GM23338 (cell line): Measurements from ENCODE around the gene COPZ1. TPM values are rescaled to one million over a fixed set of nuclear protein-coding genes. Genes with fewer than 3 reads are reported as not detected.

Source experiments
- ATAC-seq: fragments of 200-7000 bp; cut with Tn5 transposase; 3 replicates; pipeline ENCODE4 v1.9.1; 2020
- DNase-seq: peaks from one replicate; pipeline ENCODE4 v3.0.0-alpha.2; 2015; ENCODE audit warnings: low spot score
- H2AFZ ChIP-seq: fragments of 200-600 bp; sonication (generic); 2 replicates; pipeline ENCODE4 v1.8.0; 2016; ENCODE audit warnings: antibody characterized with exemption, mild to moderate bottlenecking, moderate library complexity
- H3F3A ChIP-seq: fragments of 200-600 bp; sonication (generic); replicated peaks from 2 replicates; pipeline ENCODE4 v1.8.0; 2017; ENCODE audit warnings: antibody characterized with exemption, mixed run types, low read depth
- H3K27ac ChIP-seq: fragments of 200-600 bp; sonication (generic); 2 replicates; pipeline ENCODE4 v1.6.1; 2016; ENCODE audit warnings: low read depth
- H3K27me3 ChIP-seq: fragments of 200-600 bp; sonication (generic); 2 replicates; pipeline ENCODE4 v1.8.0; 2016; ENCODE audit warnings: mild to moderate bottlenecking, mixed run types, moderate library complexity; ENCODE audit not compliant: insufficient read depth
- H3K36me3 ChIP-seq: fragments of 200-600 bp; sonication (generic); 2 replicates; pipeline ENCODE4 v1.8.0; 2016; ENCODE audit warnings: mild to moderate bottlenecking; ENCODE audit not compliant: insufficient read depth
- H3K4me1 ChIP-seq: fragments of 200-600 bp; sonication (generic); 2 replicates; pipeline ENCODE4 v1.8.0; 2016; ENCODE audit warnings: mild to moderate bottlenecking, moderate library complexity; ENCODE audit not compliant: insufficient read depth
- H3K4me2 ChIP-seq: fragments of 200-600 bp; sonication (generic); 2 replicates; pipeline ENCODE4 v1.7.1; 2017; ENCODE audit warnings: mixed run types
- H3K4me3 ChIP-seq: fragments of 200-600 bp; sonication (generic); 2 replicates; pipeline ENCODE4 v1.6.1; 2016; ENCODE audit warnings: mixed run types
- H3K79me2 ChIP-seq: fragments of 200-600 bp; sonication (generic); replicated peaks from 2 replicates; pipeline ENCODE4 v1.8.0; 2017; ENCODE audit warnings: mild to moderate bottlenecking; ENCODE audit not compliant: insufficient read depth
- H3K9me2 ChIP-seq: fragments of 200-600 bp; sonication (generic); 2 replicates; pipeline ENCODE4 v1.8.0; 2017; ENCODE audit not compliant: insufficient read depth
- H4K20me1 ChIP-seq: fragments of 200-600 bp; sonication (generic); replicated peaks from 2 replicates; pipeline ENCODE4 v1.8.0; 2017; ENCODE audit warnings: mild to moderate bottlenecking; ENCODE audit not compliant: insufficient read depth
- H3K27ac Mint-ChIP-seq: 2 replicates; pipeline ENCODE4 v1.8.0; 2020; ENCODE audit warnings: inconsistent platforms, mild to moderate bottlenecking, moderate library complexity, mixed read lengths
- H3K27me3 Mint-ChIP-seq: 3 replicates; pipeline ENCODE4 v1.8.0; 2022; ENCODE audit warnings: low read depth, mild to moderate bottlenecking, moderate library complexity, mixed read lengths, inconsistent platforms; ENCODE audit not compliant: insufficient read depth, poor library complexity
- H3K36me3 Mint-ChIP-seq: 3 replicates; pipeline ENCODE4 v1.8.0; 2021; ENCODE audit warnings: low read depth, mild to moderate bottlenecking, inconsistent platforms, moderate library complexity, mixed read lengths
- H3K4me1 Mint-ChIP-seq: 3 replicates; pipeline ENCODE4 v1.8.0; 2020; ENCODE audit warnings: mild to moderate bottlenecking, inconsistent platforms, mixed read lengths
- H3K4me3 Mint-ChIP-seq: 3 replicates; pipeline ENCODE4 v1.8.0; 2021; ENCODE audit warnings: moderate library complexity, mild to moderate bottlenecking, inconsistent platforms, mixed read lengths
- H3K9me3 Mint-ChIP-seq: 3 replicates; pipeline ENCODE4 v1.8.0; 2020; ENCODE audit warnings: moderate library complexity, mild to moderate bottlenecking, inconsistent platforms, mixed read lengths
- CREB1 ChIP-seq: fragments of 250-450 bp; sonication (Bioruptor Pico); IDR thresholded peaks from 2 replicates; pipeline ENCODE4 v1.5.0; 2020; ENCODE audit warnings: low read depth, mild to moderate bottlenecking, moderate library complexity
- ETS1 ChIP-seq: IDR thresholded peaks from 2 replicates; pipeline ENCODE4 v1.6.1; 2016; ENCODE audit warnings: antibody characterized with exemption
- EZH2 ChIP-seq: fragments of 200-600 bp; sonication (generic); IDR thresholded peaks from one replicate; pipeline ENCODE4 v1.8.0; 2017; ENCODE audit warnings: antibody characterized with exemption, mild to moderate bottlenecking, low read depth; ENCODE audit not compliant: unreplicated experiment
- EZH2phosphoT487 ChIP-seq: fragments of 200-600 bp; sonication (generic); IDR thresholded peaks from one replicate; pipeline ENCODE4 v1.8.1; 2018; ENCODE audit warnings: antibody characterized with exemption; ENCODE audit not compliant: unreplicated experiment
- REST ChIP-seq: IDR thresholded peaks from one replicate; pipeline ENCODE4 v1.6.1; 2018; ENCODE audit warnings: antibody characterized with exemption; ENCODE audit not compliant: unreplicated experiment
- STAT1 ChIP-seq: IDR thresholded peaks from one replicate; pipeline ENCODE4 v1.6.1; 2016; ENCODE audit warnings: antibody characterized with exemption; ENCODE audit not compliant: unreplicated experiment
- ZNF114 ChIP-seq: fragments of 250-450 bp; sonication (Bioruptor Pico); IDR thresholded peaks from 2 replicates; pipeline ENCODE4 v1.5.0; 2020; ENCODE audit warnings: mild to moderate bottlenecking, moderate library complexity
- ZNF331 ChIP-seq: fragments of 250-450 bp; sonication (Bioruptor Pico); IDR thresholded peaks from 2 replicates; pipeline ENCODE4 v1.5.0; 2020; ENCODE audit warnings: low read depth, mild to moderate bottlenecking, moderate library complexity
- polyA plus RNA-seq: library from polyadenylated mRNA; unstranded; fragments of >200 nt; fragmentation: Nextera tagmentation; extraction: Ambion mirVana; gene quantifications from 2 replicates; pipeline ENCODE4 v1.2.1, GENCODE V29; 2016
- total RNA-seq: library from RNA; depleted of rRNA; stranded (reverse); fragments of >200 nt; shearing (Covaris generic); gene quantifications from 2 replicates; pipeline ENCODE4 v1.2.3, GENCODE V29; 2014

The COPZ1 gene
- total and polyA plus RNA-seq, 2 experiments from 2014 or later: 79.9 to 91.2 TPM

- no peaks in the 10 kb centered on the region for H3K9me3 Mint-ChIP-seq
- H3K27me3 Mint-ChIP-seq: peaks cover 24% of the 10 kb centered on the region
- Histone ChIP-seq H3K9me2 (no peaks in the 10 kb centered on the region), H3K4me1 (peaks cover 14% of the 10 kb centered on the region), H3K79me2 (no peaks in the 10 kb centered on the region), H2AFZ (no peak overlapping the region), H3F3A (peaks cover 4% of the 10 kb centered on the region), H3K27ac (no peak overlapping the region), H3K4me3 (no peak overlapping the region), H3K36me3 (no peaks in the 10 kb centered on the region), H3K27me3 (peaks cover 36% of the 10 kb centered on the region), H4K20me1 (no peaks in the 10 kb centered on the region; the same call in 1 of the 2 replicates), H3K4me2 (no peak overlapping the region)
- ATAC-seq (no peak), DNase-seq (no peak)
- H3K36me3 Mint-ChIP-seq: peaks cover 17% of the 10 kb centered on the region
- no peak for TF ChIP-seq ZNF114 (CRISPR knock-in tag)
- no peak for TF ChIP-seq ZNF331
- TF ChIP-seq CREB1 (CRISPR knock-in tag): no peak
- H3K4me1 Mint-ChIP-seq: peaks cover 32% of the 10 kb centered on the region
- no peak overlapping the region for H3K27ac Mint-ChIP-seq
- H3K4me3 Mint-ChIP-seq: no peak overlapping the region; the same call in 2 of the 3 replicates
Measured at GRCh38 chr12:54371328-54372112, 46.6 kb downstream of the COPZ1 start.

GRCh38 chr12:54372113-54372806 is 47.3 kb downstream of the COPZ1 start:
- Histone ChIP-seq H3K4me2 (no peak overlapping the region), H3K4me3 (no peak overlapping the region), H4K20me1 (no peaks in the 10 kb centered on the region; the same call in 1 of the 2 replicates), H3K36me3 (no peaks in the 10 kb centered on the region), H2AFZ (no peak overlapping the region), H3K4me1 (peaks cover 14% of the 10 kb centered on the region), H3F3A (peaks cover 4% of the 10 kb centered on the region), H3K27me3 (peaks cover 35% of the 10 kb centered on the region), H3K9me2 (no peaks in the 10 kb centered on the region), H3K27ac (no peak overlapping the region), H3K79me2 (no peaks in the 10 kb centered on the region)
- ATAC-seq (no peak), DNase-seq (no peak)
- Mint-ChIP-seq H3K27ac (no peak overlapping the region), H3K4me3 (no peak overlapping the region; the same call in 2 of the 3 replicates), H3K4me1 (peaks cover 32% of the 10 kb centered on the region), H3K9me3 (no peaks in the 10 kb centered on the region), H3K27me3 (peaks cover 25% of the 10 kb centered on the region), H3K36me3 (peaks cover 20% of the 10 kb centered on the region)
- no peak for TF ChIP-seq CREB1 (CRISPR knock-in tag)
- TF ChIP-seq STAT1: no peak
- TF ChIP-seq ZNF114 (CRISPR knock-in tag): no peak
- no peak for TF ChIP-seq REST
- no peak for TF ChIP-seq EZH2
- no peak for TF ChIP-seq EZH2phosphoT487
- no peak for TF ChIP-seq ETS1
- no peak for TF ChIP-seq ZNF331
